ENCODE results near the gene FANCL. TPM values are rescaled to one million over a fixed set of nuclear protein-coding genes. Genes with fewer than 3 reads are reported as not detected.
A peak's percentile ranks its signal among the peaks of the same experiment; 100 is the strongest.

The FANCL gene
- total and polyA plus RNA-seq, 9 of the 15 experiments (the other 6 are each of a cell fraction or from before 2014, with no cell fraction given): 36.7 to 120 (median 58.5) TPM

DNA sequence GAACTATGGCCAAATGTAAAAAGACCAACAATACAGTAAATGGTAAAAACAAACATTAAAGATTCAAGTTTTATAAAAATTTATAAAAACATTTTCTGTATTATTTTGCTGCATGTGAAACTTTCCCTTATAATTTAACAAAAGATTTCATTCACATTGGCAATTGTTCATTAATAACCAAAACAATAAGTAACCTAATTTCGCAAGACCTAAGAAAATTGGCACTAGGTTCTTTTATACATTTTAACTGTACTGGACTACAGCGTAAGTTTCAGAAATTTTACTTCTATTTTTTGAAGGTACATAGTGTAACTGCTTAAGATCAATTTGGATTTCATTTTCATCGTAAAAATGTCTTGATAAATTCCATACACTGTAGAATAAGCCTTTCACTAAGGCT is 77.2 kb downstream of the FANCL start:
- Histone ChIP-seq H3K27me3 (ENCODE audit: control insufficient read depth in 2 of 2, insufficient read depth in 2 of 2, low read length in 2 of 2) (no peaks in the 10 kb centered on the region), H4K20me1 (replicated peaks; ENCODE audit: control insufficient read depth, insufficient read depth, low read length) (no peaks in the 10 kb centered on the region), H2AFZ (ENCODE audit: low read depth, low read length) (no peak overlapping the region), H3K79me2 (ENCODE audit: control insufficient read depth, insufficient read depth, low read length) (no peaks in the 10 kb centered on the region), H3K27ac (ENCODE audit: extremely low read depth, low read depth, low read length) (no peak overlapping the region), H3K4me3 (no peak overlapping the region), H3K9me3 (replicated peaks; ENCODE audit: control insufficient read depth, insufficient read depth, low read depth, low read length) (no peaks in the 10 kb centered on the region), H3K4me2 (ENCODE audit: insufficient read depth, low read length) (no peak overlapping the region), H3K36me3 (ENCODE audit: control insufficient read depth, insufficient read depth, low read length) (peaks cover 65% of the 10 kb centered on the region), H3K4me1 (replicated peaks in 1 of 2; ENCODE audit: control insufficient read depth in 2 of 2, insufficient read depth in 2 of 2, low read length in 2 of 2) (no peaks in the 10 kb centered on the region), H3K9me1 (ENCODE audit: control insufficient read depth, insufficient read depth, low read length) (no peaks in the 10 kb centered on the region), H3K9ac (ENCODE audit: insufficient read depth in 1 of 2, low read depth in 2 of 2, low read length in 2 of 2) (no peak overlapping the region)
- intact Hi-C loops (cut with micrococcal nuclease): no loop called here
- ChIA-PET POLR2A (no interaction called here), CTCF (ENCODE audit: low intra/inter-chr PET ratio) (no interaction called here)
- in situ Hi-C loops (cut with MboI): no loop called here
- no peak for ATAC-seq
- no peak for TF ChIP-seq EP300 (IDR thresholded peaks at IDR 0.05; ENCODE audit: low read length)
- TF ChIP-seq, protein P1, sequence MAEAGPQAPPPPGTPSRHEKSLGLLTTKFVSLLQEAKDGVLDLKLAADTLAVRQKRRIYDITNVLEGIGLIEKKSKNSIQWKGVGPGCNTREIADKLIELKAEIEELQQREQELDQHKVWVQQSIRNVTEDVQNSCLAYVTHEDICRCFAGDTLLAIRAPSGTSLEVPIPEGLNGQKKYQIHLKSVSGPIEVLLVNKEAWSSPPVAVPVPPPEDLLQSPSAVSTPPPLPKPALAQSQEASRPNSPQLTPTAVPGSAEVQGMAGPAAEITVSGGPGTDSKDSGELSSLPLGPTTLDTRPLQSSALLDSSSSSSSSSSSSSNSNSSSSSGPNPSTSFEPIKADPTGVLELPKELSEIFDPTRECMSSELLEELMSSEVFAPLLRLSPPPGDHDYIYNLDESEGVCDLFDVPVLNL (CRISPR knock-in tag; IDR thresholded peaks at IDR 0.05; ENCODE audit: low read depth): no peak
- no peak for TF ChIP-seq ZNF507 (tag; conservative IDR thresholded peaks at IDR 0.05)
- no peak for TF ChIP-seq MYNN (IDR thresholded peaks at IDR 0.05)
- TF ChIP-seq MYNN (CRISPR knock-in tag; IDR thresholded peaks at IDR 0.05): no peak
- TF ChIP-seq CEBPB (tag; IDR thresholded peaks at IDR 0.05): peak; percentile 45; the same call in 1 of the 2 replicates
- TF ChIP-seq PHB (CRISPR knock-in tag; IDR thresholded peaks at IDR 0.05): no peak
- BruUV-seq (replicated peaks): no TSS peak
- no peak for FAIRE-seq
- 95% methylated on average over 3 of the region's 3 CpGs for WGBS (ENCODE audit: insufficient coverage, low coverage, missing lambda C conversion rate)
- DNase-seq (ENCODE audit: extremely low read depth in 1 of 4, low spot score in 3 of 4): no peak

GRCh38 chr2:58158481-58158880 is 82.6 kb downstream of the FANCL start:
- ATAC-seq: no peak
- POLR2A ChIA-PET: interaction anchor here (1.6 kb wide), 1 partner anchor 9 kb away, joined by 8 read pairs; no protein-coding TSS in a partner anchor
- TF ChIP-seq ZNF780A (CRISPR knock-in tag; IDR thresholded peaks at IDR 0.05) (no peak), RHOXF2B (CRISPR knock-in tag; conservative IDR thresholded peaks at IDR 0.05) (no peak), CBX8 (IDR thresholded peaks at IDR 0.05; ENCODE audit: borderline replicate concordance, extremely low read depth, low read depth, low read length, poor library complexity, severe bottlenecking) (no peak), SIX5 (IDR thresholded peaks at IDR 0.05; ENCODE audit: borderline replicate concordance in 1 of 2, insufficient read depth in 1 of 2, low read depth in 1 of 2, low read length in 2 of 2) (no peak), ZC3H4 (CRISPR knock-in tag; IDR thresholded peaks at IDR 0.05; ENCODE audit: borderline replicate concordance) (no peak), TRIM25 (IDR thresholded peaks at IDR 0.05; ENCODE audit: borderline replicate concordance) (no peak), ZKSCAN3 (CRISPR knock-in tag; IDR thresholded peaks at IDR 0.05) (no peak)
- TF ChIP-seq, protein P2, sequence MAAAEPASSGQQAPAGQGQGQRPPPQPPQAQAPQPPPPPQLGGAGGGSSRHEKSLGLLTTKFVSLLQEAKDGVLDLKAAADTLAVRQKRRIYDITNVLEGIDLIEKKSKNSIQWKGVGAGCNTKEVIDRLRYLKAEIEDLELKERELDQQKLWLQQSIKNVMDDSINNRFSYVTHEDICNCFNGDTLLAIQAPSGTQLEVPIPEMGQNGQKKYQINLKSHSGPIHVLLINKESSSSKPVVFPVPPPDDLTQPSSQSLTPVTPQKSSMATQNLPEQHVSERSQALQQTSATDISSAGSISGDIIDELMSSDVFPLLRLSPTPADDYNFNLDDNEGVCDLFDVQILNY (CRISPR knock-in tag; IDR thresholded peaks at IDR 0.05): no peak

More at GRCh38 chr2:58158481-58158880, 82.6 kb downstream of the FANCL start:
- DNase-seq (ENCODE audit: extremely low read depth in 1 of 4, low spot score in 3 of 4) (no peak), FAIRE-seq (no peak)
- H2AFZ ChIP-seq (ENCODE audit: low read depth, low read length): no peak overlapping the region
- CTCF ChIA-PET (ENCODE audit: low intra/inter-chr PET ratio): no interaction called here
- H4K20me1 ChIP-seq (replicated peaks; ENCODE audit: control insufficient read depth, insufficient read depth, low read length): no peaks in the 10 kb centered on the region
- 88% methylated on average over 4 of the region's 4 CpGs for WGBS (ENCODE audit: insufficient coverage, low coverage, missing lambda C conversion rate)
- no peak overlapping the region for H3K27ac ChIP-seq (ENCODE audit: extremely low read depth, low read depth, low read length)
- no peaks in the 10 kb centered on the region for H3K27me3 ChIP-seq (ENCODE audit: control insufficient read depth in 2 of 2, insufficient read depth in 2 of 2, low read length in 2 of 2)
- H3K4me3 ChIP-seq: no peak overlapping the region
- no peak overlapping the region for H3K4me2 ChIP-seq (ENCODE audit: insufficient read depth, low read length)
- no peaks in the 10 kb centered on the region for H3K79me2 ChIP-seq (ENCODE audit: control insufficient read depth, insufficient read depth, low read length)
- no peak overlapping the region for H3K9ac ChIP-seq (ENCODE audit: insufficient read depth in 1 of 2, low read depth in 2 of 2, low read length in 2 of 2)
- peaks cover 68% of the 10 kb centered on the region for H3K36me3 ChIP-seq (ENCODE audit: control insufficient read depth, insufficient read depth, low read length)
- no peaks in the 10 kb centered on the region for H3K4me1 ChIP-seq (replicated peaks in 1 of 2; ENCODE audit: control insufficient read depth in 2 of 2, insufficient read depth in 2 of 2, low read length in 2 of 2)
- BruUV-seq (replicated peaks): no TSS peak
- intact Hi-C loops (cut with micrococcal nuclease) (no loop called here), in situ Hi-C loops (cut with MboI) (no loop called here)
- H3K9me1 ChIP-seq (ENCODE audit: control insufficient read depth, insufficient read depth, low read length): no peaks in the 10 kb centered on the region
- no peaks in the 10 kb centered on the region for H3K9me3 ChIP-seq (replicated peaks; ENCODE audit: control insufficient read depth, insufficient read depth, low read depth, low read length)

All from K562 (cell line).